GM12874 (cell line): ENCODE measurements around the gene CHST2.

Source experiments
- TF ChIP-seq, protein P1 (sequence below): IDR thresholded peaks from 2 replicates; pipeline ENCODE4 v1.5.1; 2011; ENCODE audit warnings: low read depth, mild to moderate bottlenecking, control low read depth, low read length, moderate library complexity; ENCODE audit not compliant: insufficient read depth

Gene CHST2

GRCh38 chr3:143151004-143151731 is 31.6 kb downstream of the CHST2 start:
- TF ChIP-seq, protein P1, sequence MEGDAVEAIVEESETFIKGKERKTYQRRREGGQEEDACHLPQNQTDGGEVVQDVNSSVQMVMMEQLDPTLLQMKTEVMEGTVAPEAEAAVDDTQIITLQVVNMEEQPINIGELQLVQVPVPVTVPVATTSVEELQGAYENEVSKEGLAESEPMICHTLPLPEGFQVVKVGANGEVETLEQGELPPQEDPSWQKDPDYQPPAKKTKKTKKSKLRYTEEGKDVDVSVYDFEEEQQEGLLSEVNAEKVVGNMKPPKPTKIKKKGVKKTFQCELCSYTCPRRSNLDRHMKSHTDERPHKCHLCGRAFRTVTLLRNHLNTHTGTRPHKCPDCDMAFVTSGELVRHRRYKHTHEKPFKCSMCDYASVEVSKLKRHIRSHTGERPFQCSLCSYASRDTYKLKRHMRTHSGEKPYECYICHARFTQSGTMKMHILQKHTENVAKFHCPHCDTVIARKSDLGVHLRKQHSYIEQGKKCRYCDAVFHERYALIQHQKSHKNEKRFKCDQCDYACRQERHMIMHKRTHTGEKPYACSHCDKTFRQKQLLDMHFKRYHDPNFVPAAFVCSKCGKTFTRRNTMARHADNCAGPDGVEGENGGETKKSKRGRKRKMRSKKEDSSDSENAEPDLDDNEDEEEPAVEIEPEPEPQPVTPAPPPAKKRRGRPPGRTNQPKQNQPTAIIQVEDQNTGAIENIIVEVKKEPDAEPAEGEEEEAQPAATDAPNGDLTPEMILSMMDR: no peak

- TF ChIP-seq, protein P1: no peak
Observed at GRCh38 chr3:143152043-143152442, 32.5 kb downstream of the CHST2 start.

DNA sequence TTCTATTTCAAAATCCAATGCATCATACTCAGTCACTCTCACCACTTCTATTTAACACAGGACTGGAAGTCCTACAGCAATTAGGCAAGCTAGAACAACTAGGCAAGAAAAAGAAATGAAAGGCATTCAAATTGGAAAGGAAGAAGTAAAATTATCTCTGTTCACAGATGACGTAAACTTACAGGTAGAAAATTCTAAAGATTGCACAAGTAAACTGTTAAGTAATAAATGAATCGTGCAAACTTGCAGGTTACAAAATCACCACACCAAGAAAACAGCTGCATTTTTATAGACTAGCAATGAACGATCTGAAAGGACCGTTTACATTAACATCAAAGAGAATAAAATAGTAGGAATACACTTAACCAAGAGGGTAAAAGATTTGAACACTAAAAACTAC is 36.2 kb downstream of the CHST2 start:
- TF ChIP-seq, protein P1: no peak

GRCh38 chr3:143158014-143158988 is 38.7 kb downstream of the CHST2 start:
- TF ChIP-seq, protein P1: no peak

DNA sequence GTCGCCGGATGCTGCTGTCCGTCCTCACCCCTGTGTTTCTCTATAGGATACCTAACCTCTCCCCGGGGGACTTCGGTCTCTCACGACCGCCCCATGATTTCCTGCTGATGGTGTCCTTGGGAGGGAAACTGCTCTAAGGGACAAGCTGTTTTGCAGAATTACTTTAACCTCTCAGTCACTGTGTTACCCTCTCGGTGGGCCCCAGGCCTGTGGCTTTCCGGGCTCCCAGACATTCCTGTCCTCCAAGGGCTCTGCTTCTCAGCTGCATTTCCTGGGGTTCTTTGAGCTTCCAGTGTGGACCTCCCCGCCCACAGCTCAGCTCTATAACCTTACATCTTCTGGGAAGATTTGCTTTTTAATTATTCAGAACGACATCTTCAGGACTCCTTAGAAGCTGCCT is 40.9 kb downstream of the CHST2 start:
- TF ChIP-seq, protein P1: no peak

DNA sequence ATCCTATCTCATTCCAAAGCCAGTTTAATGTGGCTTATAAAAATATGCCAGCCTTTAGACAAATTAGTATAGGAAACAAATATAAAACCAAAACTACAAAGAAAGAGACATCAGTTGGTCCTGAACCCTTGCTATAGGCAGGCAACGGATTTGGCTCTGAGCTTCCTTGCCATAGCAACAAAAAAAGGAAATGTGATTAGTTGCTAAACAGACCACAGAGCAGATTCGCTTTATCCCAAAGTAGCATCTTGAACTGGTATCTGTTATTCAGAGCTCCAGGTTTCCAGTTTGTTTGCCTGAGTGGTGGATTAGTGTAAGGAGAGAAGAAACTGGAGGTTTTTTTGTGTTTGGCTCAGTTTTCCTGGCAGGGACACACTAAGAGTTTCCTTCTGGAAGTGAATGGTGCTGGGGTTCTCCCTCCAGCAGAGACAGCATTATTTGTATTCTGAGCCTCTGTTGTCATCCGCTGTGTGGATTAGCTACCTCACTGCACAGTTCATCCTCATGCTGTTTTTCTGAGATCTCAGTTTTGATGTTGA is 44.1 kb downstream of the CHST2 start:
- TF ChIP-seq, protein P1: no peak

GRCh38 chr3:143165211-143165610 is 45.6 kb downstream of the CHST2 start:
- TF ChIP-seq, protein P1: no peak
